GM12892 (cell line): ENCODE data around the gene NRL.

ENCODE experiments used
- POLR2A ChIP-seq: IDR thresholded peaks from 2 replicates; pipeline ENCODE4 v1.6.1; 2011; ENCODE audit warnings: low read depth, low read length, control low read depth
- POLR2AphosphoS5 ChIP-seq: IDR thresholded peaks from 2 replicates; pipeline ENCODE4 v1.6.1; 2011; ENCODE audit warnings: low read depth, low read length, control low read depth

DNA sequence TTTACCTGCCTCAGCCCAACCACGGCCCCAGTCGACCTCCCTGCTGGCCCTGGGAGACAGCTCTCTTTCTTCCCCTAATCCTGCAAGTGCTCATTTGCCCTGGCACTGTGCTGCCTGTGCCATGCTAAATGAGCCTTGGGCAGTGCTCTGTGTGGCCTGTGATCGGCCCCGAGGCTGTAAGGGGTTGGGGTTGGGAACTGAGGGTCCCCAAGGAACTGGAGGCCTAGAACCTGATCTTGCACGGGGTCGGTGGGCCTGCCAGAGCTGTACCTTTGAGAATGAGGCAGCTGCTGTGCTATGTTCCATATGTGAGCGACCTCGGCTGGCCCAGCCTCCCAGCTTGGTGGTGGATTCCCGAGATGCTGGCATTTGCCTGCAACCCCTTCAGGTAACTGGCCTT, 35.3 kb upstream of the NRL start:
- TF ChIP-seq POLR2A (no peak), POLR2AphosphoS5 (no peak)
